ENCODE results near the gene PARP3.

PARP3 gene

GRCh38 chr3:51949121-51949520 lies 7.0 kb downstream of the PARP3 start:
- no peak for DNase-seq

GRCh38 chr3:51950899-51951298 lies 8.7 kb downstream of the PARP3 start:
- DNase-seq = no peak

- peak; percentile 23 for DNase-seq
Measured at GRCh38 chr3:51953445-51953844, 11.3 kb downstream of the PARP3 start.

GRCh38 chr3:51954105-51954504 lies 11.9 kb downstream of the PARP3 start:
- no peak for DNase-seq

- no peak for DNase-seq
Measured at GRCh38 chr3:51954713-51955112, 12.6 kb downstream of the PARP3 start.

- DNase-seq = no peak
Measured at GRCh38 chr3:51955175-51955892, 13.2 kb downstream of the PARP3 start, which contains the start of gene GPR62. GPR62 (plus strand) TSS chr3:51955381; CDS start chr3:51955653, 272 bp downstream.

GRCh38 chr3:51955893-51956770 lies 14.0 kb downstream of the PARP3 start:
- DNase-seq = no peak

- DNase-seq = no peak
Measured at GRCh38 chr3:51957520-51958205, 15.5 kb downstream of the PARP3 start.

- no peak for DNase-seq
Measured at GRCh38 chr3:51958603-51959521, 16.7 kb downstream of the PARP3 start.

GRCh38 chr3:51959651-51960050 lies 17.5 kb downstream of the PARP3 start:
- no peak for DNase-seq

GRCh38 chr3:51960386-51960785 lies 18.2 kb downstream of the PARP3 start:
- DNase-seq = no peak

- no peak for DNase-seq
Measured at GRCh38 chr3:51961011-51961410, 18.8 kb downstream of the PARP3 start.

GRCh38 chr3:51961602-51962569 lies 19.7 kb downstream of the PARP3 start:
- DNase-seq = no peak

- DNase-seq = no peak
Measured at GRCh38 chr3:51962854-51963530, 20.8 kb downstream of the PARP3 start.

GRCh38 chr3:51963951-51964451 lies 21.8 kb downstream of the PARP3 start:
- no peak for DNase-seq

GRCh38 chr3:51964521-51964920 lies 22.4 kb downstream of the PARP3 start:
- no peak for DNase-seq

- no peak for DNase-seq
Measured at GRCh38 chr3:51966016-51966415, 23.9 kb downstream of the PARP3 start.

- no peak for DNase-seq
Measured at GRCh38 chr3:51966486-51966885, 24.3 kb downstream of the PARP3 start.

GRCh38 chr3:51966922-51967383 lies 24.8 kb downstream of the PARP3 start:
- no peak for DNase-seq
